Ovary (tissue), 3 donors: ENCODE results near the gene GLYR1.

ENCODE experiments used
- CTCF ChIP-seq, 3 donors: fragments of 450-650 bp in 2 of 3; fragments of 200-600 bp in 1 of 3; IDR thresholded peaks; one replicate each; pipeline versions ENCODE4 v1.5.1 to v1.8.0; 2016 to 2022; ENCODE audit warnings: antibody characterized with exemption in 3 of 3, mild to moderate bottlenecking in 1 of 3
- EP300 ChIP-seq: sonication (generic); formaldehyde crosslinking; IDR thresholded peaks from one replicate; pipeline ENCODE4 v1.6.1; 2017; ENCODE audit warnings: antibody characterized with exemption
- POLR2A ChIP-seq: fragments of 450-650 bp; IDR thresholded peaks from one replicate; pipeline ENCODE4 v1.6.1; 2017; ENCODE audit warnings: antibody characterized with exemption, mild to moderate bottlenecking, moderate library complexity
- donor health status: DM: no; HTN: no; CAD: no.

GRCh38 chr16:4864728-4865127 lies 17.6 kb upstream of the GLYR1 start:
- TF ChIP-seq CTCF (IDR thresholded peaks at IDR 0.05) (no peak), EP300 (no peak), POLR2A (no peak)
